Colonic mucosa (tissue), 4 donors: ENCODE data around the gene CDKAL1. TPM values are rescaled to one million over a fixed set of nuclear protein-coding genes. Genes with fewer than 3 reads are reported as not detected.

Experiments
- DNase-seq: peaks from one replicate; pipeline ENCODE4 v3.0.0-alpha.2; 2020
- H3K27ac ChIP-seq: fragments of 200-600 bp; one replicate; pipeline ENCODE4 v1.8.0; 2021
- H3K27me3 ChIP-seq: fragments of 200-600 bp; one replicate; pipeline ENCODE4 v1.8.0; 2021
- H3K36me3 ChIP-seq: fragments of 200-600 bp; one replicate; pipeline ENCODE4 v1.8.0; 2021
- H3K4me1 ChIP-seq: fragments of 200-600 bp; one replicate; pipeline ENCODE4 v1.8.0; 2021; ENCODE audit warnings: mild to moderate bottlenecking
- H3K4me3 ChIP-seq: fragments of 200-600 bp; one replicate; pipeline ENCODE4 v1.8.0; 2021
- H3K9ac ChIP-seq, 2 donors: one replicate each; pipeline ENCODE4 v1.7.0; 2013; ENCODE audit warnings: control low read depth in 2 of 2, low read depth in 2 of 2, low read length in 2 of 2
- H3K9me3 ChIP-seq: fragments of 200-600 bp; one replicate; pipeline ENCODE4 v1.8.0; 2021
- CTCF ChIP-seq: fragments of 200-600 bp; IDR thresholded peaks from one replicate; pipeline ENCODE4 v1.8.0; 2022; ENCODE audit warnings: antibody characterized with exemption, mild to moderate bottlenecking
- intact Hi-C: fragments of 100-400 bp; cut with DNase I; formaldehyde crosslinking; loops from one replicate; pipeline ENCODE4 v1.14.1; 2022
- total RNA-seq, 2 donors: library from RNA; stranded (reverse); fragmentation: NEBNext Ultra II Directional in 1 of 2; extraction: Animal tissue kit (Norgen Biotek cat#: 25700) in 1 of 2; gene quantifications; one replicate each; pipeline ENCODE4 v1.2.1, GENCODE V29; 2021
- donor health status: healthy.
- donor health status: DM: no; HTN: no; CAD: no.
- donor health status: DM: no; HTN: no; CAD: no.

CDKAL1 gene
- total RNA-seq, 2 donors from 2014 or later = 13.8 to 14.2 TPM

DNA sequence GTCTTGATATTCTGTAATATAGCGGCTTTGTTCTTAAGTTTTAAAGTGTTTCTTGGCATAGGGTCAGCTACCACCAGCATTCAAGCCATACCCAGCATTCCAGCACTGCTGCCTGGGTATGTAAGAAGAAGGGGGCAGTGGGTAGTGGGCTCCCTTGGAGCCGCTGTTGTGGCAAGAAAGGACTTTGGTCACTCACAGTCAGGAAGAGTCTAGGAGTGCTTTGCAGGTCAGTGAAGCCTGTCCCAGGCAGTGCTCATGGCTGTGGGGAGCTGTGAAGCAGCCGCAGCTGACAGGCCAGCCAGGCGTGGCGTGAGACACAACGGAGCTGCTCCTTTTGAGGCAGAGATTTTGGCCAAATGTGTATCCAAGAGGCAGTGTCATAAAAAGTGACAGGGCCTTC, 512.0 kb downstream of the CDKAL1 start:
- Histone ChIP-seq H3K4me1 (no peaks in the 10 kb centered on the region), H3K9me3 (no peaks in the 10 kb centered on the region), H3K27me3 (no peaks in the 10 kb centered on the region), H3K4me3 (no peak overlapping the region), H3K9ac (no peak overlapping the region), H3K27ac (no peak overlapping the region), H3K36me3 (no peaks in the 10 kb centered on the region)
- no peak for DNase-seq
- TF ChIP-seq CTCF = no peak
- intact Hi-C loops = no loop called here

DNA sequence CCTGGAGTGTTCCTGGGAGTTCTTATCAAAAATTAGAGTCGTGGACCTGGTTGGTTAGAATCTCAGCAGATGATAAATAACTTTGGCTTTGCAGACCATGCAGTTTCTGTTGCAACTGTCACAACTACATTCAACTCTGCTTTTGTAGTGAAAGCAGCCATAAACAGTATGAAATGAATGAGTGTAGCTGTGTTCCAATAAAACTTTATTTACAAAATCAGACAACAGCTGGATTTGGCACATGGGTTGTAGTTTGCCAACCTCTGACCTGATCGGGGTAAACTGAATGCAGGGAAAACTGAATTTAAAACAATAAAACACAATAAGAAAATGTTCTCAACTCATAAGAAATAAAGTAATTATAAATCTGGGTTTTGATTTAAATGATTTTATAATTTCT, 513.8 kb downstream of the CDKAL1 start:
- no peak for DNase-seq
- no peak overlapping the region for H3K9ac ChIP-seq
- H3K27me3 ChIP-seq = no peaks in the 10 kb centered on the region
- H3K27ac ChIP-seq = no peak overlapping the region
- TF ChIP-seq CTCF = no peak
- no peaks in the 10 kb centered on the region for H3K9me3 ChIP-seq
- H3K4me1 ChIP-seq = no peaks in the 10 kb centered on the region
- intact Hi-C loops = no loop called here
- H3K4me3 ChIP-seq = no peak overlapping the region
- no peaks in the 10 kb centered on the region for H3K36me3 ChIP-seq

- intact Hi-C loops = no loop called here
Observed at GRCh38 chr6:21049148-21049547, 514.9 kb downstream of the CDKAL1 start.

GRCh38 chr6:21049572-21049971, 515.3 kb downstream of the CDKAL1 start:
- no peak for TF ChIP-seq CTCF
- no peak overlapping the region for H3K9ac ChIP-seq
- H3K4me1 ChIP-seq = no peaks in the 10 kb centered on the region
- no peak overlapping the region for H3K27ac ChIP-seq
- intact Hi-C loops = no loop called here
- no peaks in the 10 kb centered on the region for H3K27me3 ChIP-seq
- H3K36me3 ChIP-seq = no peaks in the 10 kb centered on the region
- DNase-seq = no peak
- H3K9me3 ChIP-seq = no peaks in the 10 kb centered on the region
- H3K4me3 ChIP-seq = no peak overlapping the region

More at GRCh38 chr6:21049148-21049547, 514.9 kb downstream of the CDKAL1 start:
- no peak for DNase-seq
- Histone ChIP-seq H3K4me3 (no peak overlapping the region), H3K27ac (no peak overlapping the region), H3K9me3 (no peaks in the 10 kb centered on the region), H3K9ac (no peak overlapping the region), H3K27me3 (no peaks in the 10 kb centered on the region), H3K36me3 (no peaks in the 10 kb centered on the region), H3K4me1 (no peaks in the 10 kb centered on the region)
- TF ChIP-seq CTCF = no peak

DNA sequence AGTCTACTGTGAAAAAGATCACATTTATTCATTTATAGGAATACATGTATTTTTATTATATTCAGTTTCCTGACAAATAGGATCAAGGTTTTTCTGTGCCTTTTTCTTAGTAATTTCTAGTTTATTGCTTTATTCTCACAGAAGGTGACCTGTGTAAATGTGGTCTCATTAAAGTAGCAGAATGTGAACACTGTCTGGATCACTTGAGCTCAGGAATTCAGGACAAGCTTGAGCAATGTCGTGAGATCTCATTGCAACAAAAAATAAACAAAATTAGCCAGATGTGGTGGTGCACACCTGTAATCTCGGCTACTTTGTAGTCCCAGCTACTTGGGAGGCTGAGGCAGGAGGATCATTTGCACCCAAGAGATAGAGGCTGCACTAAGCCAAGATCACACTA, 516.7 kb downstream of the CDKAL1 start:
- no peak for TF ChIP-seq CTCF
- Histone ChIP-seq H3K9me3 (no peaks in the 10 kb centered on the region), H3K4me3 (no peak overlapping the region), H3K27ac (no peak overlapping the region), H3K9ac (no peak overlapping the region), H3K4me1 (no peaks in the 10 kb centered on the region), H3K27me3 (no peaks in the 10 kb centered on the region), H3K36me3 (no peaks in the 10 kb centered on the region)
- intact Hi-C loops = no loop called here
- DNase-seq = no peak

DNA sequence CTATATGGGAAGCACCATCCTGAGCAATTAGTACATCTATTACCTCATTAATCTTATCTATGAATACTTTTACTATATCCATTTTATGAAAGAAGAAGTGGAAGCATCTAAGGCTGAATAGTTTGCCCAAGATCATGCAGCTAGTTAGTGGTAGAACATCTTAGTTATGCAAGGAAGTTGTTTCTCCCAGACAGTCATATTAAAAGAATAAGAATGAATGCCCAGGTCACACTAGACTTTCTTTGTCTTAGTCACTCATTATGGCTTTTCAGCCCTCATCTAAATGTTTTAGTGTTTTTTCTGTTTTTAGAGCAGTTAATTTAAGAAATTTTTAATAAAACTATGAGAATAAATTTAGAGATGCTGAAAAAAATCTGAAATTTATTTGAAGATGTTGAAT, 517.5 kb downstream of the CDKAL1 start:
- intact Hi-C loops = no loop called here
- no peak for TF ChIP-seq CTCF

More for the DNA sequence above, 517.5 kb downstream of the CDKAL1 start:
- Histone ChIP-seq H3K27me3 (no peaks in the 10 kb centered on the region), H3K9ac (no peak overlapping the region), H3K27ac (no peak overlapping the region), H3K4me1 (no peaks in the 10 kb centered on the region), H3K4me3 (no peak overlapping the region), H3K9me3 (no peaks in the 10 kb centered on the region), H3K36me3 (no peaks in the 10 kb centered on the region)
- no peak for DNase-seq
